WERI-Rb-1 (cell line): ENCODE measurements around the gene MYL5.
A peak's percentile ranks its signal among the peaks of the same experiment; 100 is the strongest.

Experiments used
- DNase-seq: peaks from one replicate; pipeline ENCODE4 v3.0.0-alpha.2; 2020
- H3K27ac ChIP-seq: fragments of 250-450 bp; sonication (Bioruptor Pico); 2 replicates; pipeline ENCODE4 v1.5.1; 2020; ENCODE audit warnings: mild to moderate bottlenecking, moderate library complexity
- H3K27me3 ChIP-seq: fragments of 250-450 bp; sonication (Bioruptor Pico); 2 replicates; pipeline ENCODE4 v1.5.1; 2021; ENCODE audit warnings: mild to moderate bottlenecking, low read depth, moderate library complexity; ENCODE audit not compliant: insufficient read depth, severe bottlenecking
- H3K36me3 ChIP-seq: fragments of 250-450 bp; sonication (Bioruptor Pico); 2 replicates; pipeline ENCODE4 v1.5.1; 2020; ENCODE audit warnings: mild to moderate bottlenecking, moderate library complexity
- H3K4me3 ChIP-seq: 2 replicates; pipeline ENCODE4 v1.5.1; 2011; ENCODE audit warnings: low read depth, mild to moderate bottlenecking, control low read depth, low read length
- H3K9me3 ChIP-seq: fragments of 250-450 bp; sonication (Bioruptor Pico); 2 replicates; pipeline ENCODE4 v1.5.1; 2021; ENCODE audit warnings: mild to moderate bottlenecking, moderate library complexity; ENCODE audit not compliant: severe bottlenecking
- TF ChIP-seq, protein P1 (sequence below): IDR thresholded peaks from 2 replicates; pipeline ENCODE4 v1.5.1; 2011; ENCODE audit warnings: low read depth, mild to moderate bottlenecking, control low read depth, inconsistent platforms, low read length

MYL5 gene

DNA sequence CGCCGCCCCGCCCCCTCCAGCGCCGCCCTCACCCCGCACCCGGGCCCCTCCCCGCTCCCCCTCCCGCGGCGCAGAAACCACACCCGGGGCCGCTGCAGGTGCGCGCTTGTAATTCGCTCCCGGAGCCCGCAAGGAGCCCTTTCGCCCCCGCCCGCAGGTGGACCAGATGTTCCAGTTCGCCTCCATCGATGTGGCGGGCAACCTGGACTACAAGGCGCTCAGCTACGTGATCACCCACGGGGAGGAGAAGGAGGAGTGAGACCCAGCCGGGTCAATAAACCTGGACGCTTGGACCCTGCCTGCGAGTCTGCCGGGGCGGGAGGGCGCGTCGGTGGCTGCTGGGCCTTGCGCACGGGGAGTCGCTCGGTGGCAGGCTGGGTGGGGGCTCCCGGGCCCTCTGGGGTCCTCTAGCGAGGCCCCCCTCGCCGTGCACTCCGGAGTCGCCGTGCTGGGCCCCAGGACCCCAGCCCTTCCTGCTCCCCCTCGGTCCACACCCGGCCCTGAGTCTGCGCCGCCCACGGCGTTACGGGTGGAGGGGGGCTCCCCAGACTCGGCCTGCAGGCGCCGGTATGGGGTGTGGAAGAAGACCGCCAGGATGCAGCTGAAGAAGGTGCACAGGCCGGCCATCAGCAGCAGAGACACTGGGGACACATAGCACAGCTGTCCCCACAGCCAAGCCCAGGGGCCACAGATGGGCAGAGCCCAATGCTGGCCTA is 7.6 kb downstream of the MYL5 start:
- Histone ChIP-seq H3K27me3 (no peaks in the 10 kb centered on the region), H3K36me3 (no peaks in the 10 kb centered on the region), H3K27ac (no peak overlapping the region), H3K4me3 (no peak overlapping the region), H3K9me3 (no peaks in the 10 kb centered on the region)
- no peak for DNase-seq
- TF ChIP-seq, protein P1, sequence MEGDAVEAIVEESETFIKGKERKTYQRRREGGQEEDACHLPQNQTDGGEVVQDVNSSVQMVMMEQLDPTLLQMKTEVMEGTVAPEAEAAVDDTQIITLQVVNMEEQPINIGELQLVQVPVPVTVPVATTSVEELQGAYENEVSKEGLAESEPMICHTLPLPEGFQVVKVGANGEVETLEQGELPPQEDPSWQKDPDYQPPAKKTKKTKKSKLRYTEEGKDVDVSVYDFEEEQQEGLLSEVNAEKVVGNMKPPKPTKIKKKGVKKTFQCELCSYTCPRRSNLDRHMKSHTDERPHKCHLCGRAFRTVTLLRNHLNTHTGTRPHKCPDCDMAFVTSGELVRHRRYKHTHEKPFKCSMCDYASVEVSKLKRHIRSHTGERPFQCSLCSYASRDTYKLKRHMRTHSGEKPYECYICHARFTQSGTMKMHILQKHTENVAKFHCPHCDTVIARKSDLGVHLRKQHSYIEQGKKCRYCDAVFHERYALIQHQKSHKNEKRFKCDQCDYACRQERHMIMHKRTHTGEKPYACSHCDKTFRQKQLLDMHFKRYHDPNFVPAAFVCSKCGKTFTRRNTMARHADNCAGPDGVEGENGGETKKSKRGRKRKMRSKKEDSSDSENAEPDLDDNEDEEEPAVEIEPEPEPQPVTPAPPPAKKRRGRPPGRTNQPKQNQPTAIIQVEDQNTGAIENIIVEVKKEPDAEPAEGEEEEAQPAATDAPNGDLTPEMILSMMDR, result no peak

DNA sequence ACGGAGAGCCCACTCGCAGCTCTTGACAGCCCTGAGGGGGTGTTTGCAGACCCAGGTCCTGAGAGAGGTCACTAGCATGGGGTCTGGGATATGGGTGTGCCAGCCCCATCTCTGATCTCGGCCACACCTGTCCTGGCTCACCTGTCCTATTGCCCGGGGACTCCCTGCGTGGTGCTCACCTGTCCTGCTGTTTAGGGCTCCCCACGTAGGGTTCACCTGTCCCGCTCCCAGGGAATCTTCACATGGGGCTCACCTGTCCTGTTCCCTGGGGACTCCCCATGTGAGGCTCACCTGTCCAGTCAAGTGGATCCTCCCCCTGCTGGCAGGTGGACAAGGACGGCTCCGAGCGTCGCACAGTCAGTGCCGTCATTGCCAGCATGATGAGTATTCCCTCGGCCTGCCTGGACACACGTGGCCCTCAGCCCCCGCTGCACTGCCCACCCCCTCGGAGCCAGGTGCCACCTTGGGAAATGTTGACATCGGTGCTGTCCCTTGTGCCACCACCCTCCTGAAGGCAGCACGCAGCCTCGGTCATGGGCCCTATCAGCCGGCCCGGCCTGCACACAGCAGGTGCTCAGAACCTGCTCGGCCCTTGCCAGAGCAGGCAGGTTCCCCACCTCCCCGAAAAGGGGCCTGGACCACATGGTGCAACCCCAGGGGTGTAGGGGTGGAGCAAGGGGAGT is 8.3 kb downstream of the MYL5 start:
- Histone ChIP-seq H3K27ac (no peak overlapping the region), H3K9me3 (no peaks in the 10 kb centered on the region), H3K36me3 (no peaks in the 10 kb centered on the region), H3K4me3 (no peak overlapping the region), H3K27me3 (no peaks in the 10 kb centered on the region)
- no peak for DNase-seq
- TF ChIP-seq, protein P1, result no peak

GRCh38 chr4:683247-683897 is 9.0 kb downstream of the MYL5 start:
- TF ChIP-seq, protein P1, result no peak
- Histone ChIP-seq H3K4me3 (no peak overlapping the region), H3K27ac (peak overlapping the region; percentile 8; the same call in 1 of the 2 replicates), H3K36me3 (no peaks in the 10 kb centered on the region), H3K9me3 (no peaks in the 10 kb centered on the region), H3K27me3 (no peaks in the 10 kb centered on the region)
- DNase-seq, result no peak

DNA sequence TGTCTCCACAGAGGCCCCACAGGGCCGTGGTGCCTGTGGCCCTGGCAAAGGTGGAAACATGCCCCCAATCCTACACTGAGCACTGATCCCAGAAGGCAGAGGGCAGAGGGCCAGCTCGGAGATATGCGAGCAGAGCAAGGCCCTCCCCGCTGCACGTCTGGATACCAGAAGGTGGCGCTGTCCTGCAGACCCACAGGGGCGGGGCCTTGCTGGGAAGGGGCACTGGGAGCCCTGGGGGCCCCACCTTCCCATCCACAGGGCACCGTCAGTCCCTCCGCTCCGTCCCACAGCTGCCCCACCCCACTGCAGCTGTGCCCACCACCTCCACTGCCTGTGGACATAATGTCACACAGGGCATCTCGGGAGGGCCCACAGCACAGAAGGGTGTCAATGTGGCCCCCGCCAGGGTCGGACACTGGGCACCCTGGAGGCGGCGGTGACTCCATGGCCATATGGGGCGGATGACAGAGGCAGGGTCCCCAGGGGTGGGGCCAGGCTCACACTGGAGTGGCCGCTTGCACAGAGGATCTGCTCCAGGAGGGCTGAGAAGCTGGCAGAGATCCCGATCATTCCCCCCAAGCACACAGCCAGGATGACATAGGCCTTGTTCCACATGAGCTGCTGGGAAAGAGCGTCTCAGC is 9.8 kb downstream of the MYL5 start:
- TF ChIP-seq, protein P1, result peak; percentile 99
- Histone ChIP-seq H3K27me3 (no peaks in the 10 kb centered on the region), H3K36me3 (no peaks in the 10 kb centered on the region), H3K27ac (peak overlapping the region; percentile 8; the same call in 1 of the 2 replicates), H3K9me3 (no peaks in the 10 kb centered on the region), H3K4me3 (peak overlapping the region; percentile 32)
- peak; percentile 90 for DNase-seq

- Histone ChIP-seq H3K27ac (peak overlapping the region; percentile 0; the same call in 1 of the 2 replicates), H3K4me3 (no peak overlapping the region), H3K36me3 (no peaks in the 10 kb centered on the region), H3K27me3 (no peaks in the 10 kb centered on the region), H3K9me3 (no peaks in the 10 kb centered on the region)
- DNase-seq, result no peak
- TF ChIP-seq, protein P1, result no peak
Measured at GRCh38 chr4:684623-685327, 10.4 kb downstream of the MYL5 start.
